K562 (cell line): ENCODE data around the gene SCGB1A1.

Experiments used
- ARID3A ChIP-seq: IDR thresholded peaks from 2 replicates; pipeline ENCODE4 v1.6.1; 2012; ENCODE audit warnings: low read depth, low read length, improper control_type of control experiment, borderline replicate concordance
- DEAF1 ChIP-seq: fragments of 450-650 bp; formaldehyde crosslinking; IDR thresholded peaks from 2 replicates; pipeline ENCODE4 v1.4.0; 2020; ENCODE audit warnings: mild to moderate bottlenecking, moderate library complexity
- EZH2 ChIP-seq: IDR thresholded peaks from 2 replicates; pipeline ENCODE4 v1.6.1; 2012; ENCODE audit warnings: low read depth, mild to moderate bottlenecking, inconsistent platforms, low read length, borderline replicate concordance
- FOXP1 ChIP-seq: sonication (generic); formaldehyde crosslinking; IDR thresholded peaks from 2 replicates; pipeline ENCODE4 v1.8.0; 2022; ENCODE audit warnings: mild to moderate bottlenecking, missing genetic modification reagents
- KLF16 ChIP-seq: IDR thresholded peaks from 2 replicates; pipeline ENCODE4 v1.6.1; 2016; ENCODE audit warnings: antibody characterized with exemption
- MYC ChIP-seq, 2 experiments: fragments of 250-450 bp in 1 of 2; sonication (Bioruptor Pico) in 1 of 2; IDR thresholded peaks; 2 replicates each; pipeline versions ENCODE4 v1.5.1 to v1.6.1; 2012 to 2021; ENCODE audit warnings: low read depth in 2 of 2, borderline replicate concordance in 1 of 2, improper control_type of control experiment in 1 of 2, low read length in 1 of 2, mild to moderate bottlenecking in 1 of 2, moderate library complexity in 1 of 2
- POLR2A ChIP-seq: fragments of 450-650 bp; conservative IDR thresholded peaks from 2 replicates; pipeline ENCODE4 v1.6.1; 2016
- ZNF79 ChIP-seq: fragments of 250-450 bp; sonication (Bioruptor Pico); IDR thresholded peaks from 2 replicates; pipeline ENCODE4 v1.4.0; 2020; ENCODE audit warnings: low read depth, mild to moderate bottlenecking, moderate library complexity
- TF ChIP-seq, protein P1 (sequence below): sonication (generic); formaldehyde crosslinking; IDR thresholded peaks from 2 replicates; pipeline ENCODE4 v1.8.0; 2022; ENCODE audit warnings: mild to moderate bottlenecking, low read depth, missing genetic modification reagents
- TF ChIP-seq, protein P2 (sequence below), 3 experiments: IDR thresholded peaks in 2 of 3; conservative IDR thresholded peaks in 1 of 3; 2 replicates each; pipeline ENCODE4 v1.5.1; 2011 to 2012; ENCODE audit warnings: low read length in 3 of 3, mild to moderate bottlenecking in 3 of 3, control low read depth in 2 of 3, improper control_type of control experiment in 1 of 3, inconsistent platforms in 1 of 3, low read depth in 1 of 3, mixed read lengths in 1 of 3, moderate library complexity in 1 of 3; ENCODE audit not compliant: insufficient read depth in 2 of 3

DNA sequence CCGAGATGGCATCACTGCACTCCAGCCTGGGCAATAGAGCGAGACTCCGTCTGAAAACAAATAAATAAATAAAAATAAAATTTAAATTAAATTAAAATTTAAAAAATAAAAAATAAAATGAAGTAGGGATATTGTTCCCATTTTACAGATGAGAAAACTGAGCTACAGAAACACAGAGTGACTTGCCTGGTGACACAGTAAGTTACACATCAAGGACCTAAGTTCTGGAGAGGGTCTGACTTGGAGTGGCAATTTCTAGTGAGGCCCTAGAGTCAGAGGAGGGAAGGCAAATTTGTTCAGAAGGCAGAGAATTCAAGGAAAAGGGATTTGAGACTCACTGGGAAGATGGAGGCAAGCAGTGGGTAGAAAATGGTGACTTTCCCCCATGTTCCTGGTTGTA, 2.0 kb downstream of the SCGB1A1 start:
- TF ChIP-seq EZH2, result no peak
- no peak for TF ChIP-seq MYC (IDR thresholded peaks at IDR 0.05; ENCODE audit: low read depth, low read length)
- no peak for TF ChIP-seq MYC (CRISPR knock-in tag; IDR thresholded peaks at IDR 0.05; ENCODE audit: borderline replicate concordance, low read depth)
- TF ChIP-seq POLR2A, result no peak
- no peak for TF ChIP-seq ARID3A
- TF ChIP-seq FOXP1, result no peak
- TF ChIP-seq, protein P1, sequence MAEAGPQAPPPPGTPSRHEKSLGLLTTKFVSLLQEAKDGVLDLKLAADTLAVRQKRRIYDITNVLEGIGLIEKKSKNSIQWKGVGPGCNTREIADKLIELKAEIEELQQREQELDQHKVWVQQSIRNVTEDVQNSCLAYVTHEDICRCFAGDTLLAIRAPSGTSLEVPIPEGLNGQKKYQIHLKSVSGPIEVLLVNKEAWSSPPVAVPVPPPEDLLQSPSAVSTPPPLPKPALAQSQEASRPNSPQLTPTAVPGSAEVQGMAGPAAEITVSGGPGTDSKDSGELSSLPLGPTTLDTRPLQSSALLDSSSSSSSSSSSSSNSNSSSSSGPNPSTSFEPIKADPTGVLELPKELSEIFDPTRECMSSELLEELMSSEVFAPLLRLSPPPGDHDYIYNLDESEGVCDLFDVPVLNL (CRISPR knock-in tag), result no peak
- no peak for TF ChIP-seq DEAF1
- TF ChIP-seq, protein P2, sequence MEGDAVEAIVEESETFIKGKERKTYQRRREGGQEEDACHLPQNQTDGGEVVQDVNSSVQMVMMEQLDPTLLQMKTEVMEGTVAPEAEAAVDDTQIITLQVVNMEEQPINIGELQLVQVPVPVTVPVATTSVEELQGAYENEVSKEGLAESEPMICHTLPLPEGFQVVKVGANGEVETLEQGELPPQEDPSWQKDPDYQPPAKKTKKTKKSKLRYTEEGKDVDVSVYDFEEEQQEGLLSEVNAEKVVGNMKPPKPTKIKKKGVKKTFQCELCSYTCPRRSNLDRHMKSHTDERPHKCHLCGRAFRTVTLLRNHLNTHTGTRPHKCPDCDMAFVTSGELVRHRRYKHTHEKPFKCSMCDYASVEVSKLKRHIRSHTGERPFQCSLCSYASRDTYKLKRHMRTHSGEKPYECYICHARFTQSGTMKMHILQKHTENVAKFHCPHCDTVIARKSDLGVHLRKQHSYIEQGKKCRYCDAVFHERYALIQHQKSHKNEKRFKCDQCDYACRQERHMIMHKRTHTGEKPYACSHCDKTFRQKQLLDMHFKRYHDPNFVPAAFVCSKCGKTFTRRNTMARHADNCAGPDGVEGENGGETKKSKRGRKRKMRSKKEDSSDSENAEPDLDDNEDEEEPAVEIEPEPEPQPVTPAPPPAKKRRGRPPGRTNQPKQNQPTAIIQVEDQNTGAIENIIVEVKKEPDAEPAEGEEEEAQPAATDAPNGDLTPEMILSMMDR (IDR thresholded peaks at IDR 0.05 in 2 of 3, conservative IDR thresholded peaks at IDR 0.05 in 1 of 3; ENCODE audit: insufficient read depth in 2 of 3, low read depth in 1 of 3, low read length in 3 of 3), result no peak
- TF ChIP-seq KLF16, result no peak
- no peak for TF ChIP-seq ZNF79
